ENCODE data around the gene AGPAT1. TPM values are rescaled to one million over a fixed set of nuclear protein-coding genes. Genes with fewer than 3 reads are reported as not detected.
A peak's percentile ranks its signal among the peaks of the same experiment; 100 is the strongest.

The AGPAT1 gene, protein sequence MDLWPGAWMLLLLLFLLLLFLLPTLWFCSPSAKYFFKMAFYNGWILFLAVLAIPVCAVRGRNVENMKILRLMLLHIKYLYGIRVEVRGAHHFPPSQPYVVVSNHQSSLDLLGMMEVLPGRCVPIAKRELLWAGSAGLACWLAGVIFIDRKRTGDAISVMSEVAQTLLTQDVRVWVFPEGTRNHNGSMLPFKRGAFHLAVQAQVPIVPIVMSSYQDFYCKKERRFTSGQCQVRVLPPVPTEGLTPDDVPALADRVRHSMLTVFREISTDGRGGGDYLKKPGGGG
- total RNA-seq (2021; ENCODE audit: unreplicated experiment) (55.6 TPM), Bru-seq, nascent RNA (percentile 62 among the genes with signal in this experiment), BruChase-seq, experiment 1, labeled RNA remaining after a 6-hour chase (percentile 80 among the genes with signal in this experiment), BruChase-seq, experiment 2, labeled RNA remaining after a 2-hour chase (percentile 72 among the genes with signal in this experiment)
- polyA plus RNA-seq (2012): 60.3 and 68.4 TPM in 2 replicates
- long read RNA-seq, transcript AGPAT1-203 (7 exons, 2,234 nt): major isoform, 41 of 80 reads
- long read RNA-seq, partial matches to known transcripts: 12 of 80 reads
- long read RNA-seq, other reads (novel, unspliced or antisense): 26 of 80 reads

GRCh38 chr6:32175711-32176475, at the start of gene AGPAT1:
Gene AGPAT1, minus strand, starts transcription at chr6:32176084. Its CDS starts 4,588 bp downstream, at chr6:32171496.
- H3K27ac ChIP-seq (ENCODE audit: low read depth, low read length): peak within 1 kb of the TSS; percentile 76
- H4K20me1 ChIP-seq (ENCODE audit: insufficient read depth): no peaks in the 10 kb centered on the region
- peaks cover under 1 to 4% of the 10 kb centered on the region in 2 experiments; a peak in 2 of 4 replicates for H3K36me3 ChIP-seq (ENCODE audit: control insufficient read depth in 1 of 2, insufficient read depth in 2 of 2, low read length in 2 of 2)
- DNase-seq (ENCODE audit: low read depth, low spot score) (peak; percentile 90), ATAC-seq (peak; percentile 70)
- intact Hi-C loops (cut with micrococcal nuclease): no loop called here
- peak within 1 kb of the TSS; percentile 90 for H3K9ac ChIP-seq (ENCODE audit: low read length)
- ChIA-PET CTCF (interaction anchor here (0.9 kb wide), 1 partner anchor 57 kb away, joined by 4 read pairs; no protein-coding TSS in a partner anchor), RAD21 (ENCODE audit: low non-redundant PET in 1 of 2, low total read pairs in 2 of 2, uncharacterized antibody in 2 of 2, unreplicated experiment in 2 of 2) (no interaction called here), POLR2A (interaction anchor here (1.8 to 2.2 kb wide), 3 partner anchors 12 to 20 kb away, joined by 5 to 10 read pairs (median 6); partner anchors contain the start of genes EGFL8 and GPSM3)
- H3K4me3 ChIP-seq (replicated peaks in 1 of 2; ENCODE audit: low read depth in 1 of 2, low read length in 2 of 2): peak within 1 kb of the TSS; percentile 93 to 98
- H3K4me2 ChIP-seq (ENCODE audit: low read length): peak within 1 kb of the TSS; percentile 97
- H2AFZ ChIP-seq (ENCODE audit: low read depth, low read length, poor library complexity, severe bottlenecking): no peak within 1 kb of the TSS
- H3K4me1 ChIP-seq (ENCODE audit: control insufficient read depth in 1 of 2, insufficient read depth in 2 of 2, low read length in 2 of 2): peaks cover 24 to 52% of the 10 kb centered on the region in 2 experiments
- TF ChIP-seq SIN3A (IDR thresholded peaks at IDR 0.05; ENCODE audit: low read depth): no peak
- TF ChIP-seq, protein P1, sequence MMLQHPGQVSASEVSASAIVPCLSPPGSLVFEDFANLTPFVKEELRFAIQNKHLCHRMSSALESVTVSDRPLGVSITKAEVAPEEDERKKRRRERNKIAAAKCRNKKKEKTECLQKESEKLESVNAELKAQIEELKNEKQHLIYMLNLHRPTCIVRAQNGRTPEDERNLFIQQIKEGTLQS (IDR thresholded peaks at IDR 0.05): no peak
- peak; percentile 73 for TF ChIP-seq POLR2A (IDR thresholded peaks at IDR 0.05; ENCODE audit: borderline replicate concordance, extremely low read depth, insufficient read depth, insufficient read length)
- TF ChIP-seq CTCF (IDR thresholded peaks at IDR 0.05 in 2 of 3, conservative IDR thresholded peaks at IDR 0.05 in 1 of 3; ENCODE audit: borderline replicate concordance in 1 of 3, insufficient read depth in 1 of 3, low read depth in 2 of 3, low read length in 2 of 3): no peak
- peak; percentile 88 for TF ChIP-seq POLR2AphosphoS5 (IDR thresholded peaks at IDR 0.05; ENCODE audit: low read depth, low read length)
- H3K9me3 ChIP-seq (ENCODE audit: control insufficient read depth in 1 of 2, insufficient read depth in 1 of 2, low read depth in 1 of 2, low read length in 2 of 2): no peaks in the 10 kb centered on the region
- no peaks in the 10 kb centered on the region for H3K27me3 ChIP-seq (ENCODE audit: insufficient read depth, low read length)
- peaks cover 24% of the 10 kb centered on the region for H3K79me2 ChIP-seq (ENCODE audit: insufficient read depth, low read length)
- no TSS peak for BruUV-seq (replicated peaks)
- no peaks in the 10 kb centered on the region for H3K9me2 ChIP-seq (ENCODE audit: insufficient read depth)

All from HCT116 (cell line).